ENCODE data around the gene C12orf54. TPM values are rescaled to one million over a fixed set of nuclear protein-coding genes. Genes with fewer than 3 reads are reported as not detected.
A peak's percentile ranks its signal among the peaks of the same experiment; 100 is the strongest.
"Not testable (repeated sequence)": the region's sequence is repeated elsewhere in the genome, so short reads cannot be mapped to it uniquely, and the experiment has no call there.

C12orf54 gene
- total and polyA plus RNA-seq, 2 of the 8 experiments (the other 6 are each of a cell fraction or from before 2014, with no cell fraction given): not detected

DNA sequence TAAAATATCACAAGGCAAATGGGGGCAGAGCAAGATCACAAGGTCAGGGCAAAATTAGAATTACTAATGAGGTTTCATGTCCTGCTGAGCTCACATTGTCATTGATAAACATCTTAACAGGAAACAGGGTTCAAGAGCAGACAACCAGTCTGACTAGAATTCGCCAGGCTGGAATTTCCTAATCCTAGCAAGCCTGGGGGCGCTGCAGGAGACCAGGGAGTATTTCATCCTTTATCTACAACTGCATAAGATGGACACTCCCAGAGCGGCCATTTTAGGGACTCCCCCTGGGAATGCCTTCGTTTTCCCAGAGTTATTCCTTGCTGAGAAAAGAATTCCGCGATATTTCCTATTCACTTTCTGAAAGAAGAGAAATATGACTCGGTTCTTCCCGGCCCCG, 13.3 kb upstream of the C12orf54 start:
- H3K9me3 ChIP-seq (ENCODE audit: insufficient read depth in 2 of 2, low read depth in 1 of 2, low read length in 1 of 2): peaks cover 19 to 38% of the 10 kb centered on the region in 2 experiments
- H3K14ac ChIP-seq (ENCODE audit: insufficient read length); H3K4ac ChIP-seq (replicated peaks; ENCODE audit: insufficient read length, low read depth, low read length); H3K23me2 ChIP-seq (ENCODE audit: low read depth, low read length); H4K8ac ChIP-seq (ENCODE audit: extremely low read depth, insufficient read depth, low read length); H3K18ac ChIP-seq (ENCODE audit: extremely low read depth, low read length); H3K4me1 ChIP-seq (replicated peaks in 1 of 4; ENCODE audit: control insufficient read depth in 3 of 4, insufficient read depth in 4 of 4, low read length in 3 of 4); DNase-seq (ENCODE audit: low read depth in 1 of 2, low spot score in 2 of 2); H3K36me3 ChIP-seq (ENCODE audit: control insufficient read depth in 2 of 4, insufficient read depth in 4 of 4, low read length in 3 of 4); POLR2A ChIA-PET (ENCODE audit: partially characterized antibody); FAIRE-seq; H3K56ac ChIP-seq (replicated peaks; ENCODE audit: insufficient read length, low read depth, low read length); H3K79me1 ChIP-seq (ENCODE audit: low read depth, low read length); H2AK5ac ChIP-seq (ENCODE audit: low read depth, low read length); H2BK12ac ChIP-seq (ENCODE audit: low read depth, low read length); H3K79me2 ChIP-seq (ENCODE audit: control insufficient read depth in 1 of 2, insufficient read depth in 2 of 2, low read length in 2 of 2); CTCF ChIA-PET (ENCODE audit: partially characterized antibody); H2BK20ac ChIP-seq (ENCODE audit: low read length); H4K91ac ChIP-seq (replicated peaks; ENCODE audit: insufficient read length, low read length); H3K27ac ChIP-seq (ENCODE audit: low read depth, low read length); H4K20me1 ChIP-seq (replicated peaks in 1 of 2; ENCODE audit: control insufficient read depth in 1 of 2, insufficient read depth in 2 of 2, low read length in 2 of 2); H3K9ac ChIP-seq (replicated peaks in 1 of 4; ENCODE audit: extremely low read depth in 1 of 4, low read depth in 3 of 4, low read length in 3 of 4); H3K27me3 ChIP-seq (replicated peaks in 1 of 4; ENCODE audit: control insufficient read depth in 3 of 4, extremely low read depth in 1 of 4, insufficient read depth in 3 of 4, low read length in 3 of 4); H2AFZ ChIP-seq (ENCODE audit: low read length); H4K5ac ChIP-seq (ENCODE audit: insufficient read length, low read depth, low read length); H2BK120ac ChIP-seq (replicated peaks; ENCODE audit: low read depth, low read length); H2BK15ac ChIP-seq (ENCODE audit: low read length); H2BK5ac ChIP-seq (ENCODE audit: low read depth, low read length); H3K23ac ChIP-seq (ENCODE audit: insufficient read length); H3K4me2 ChIP-seq (ENCODE audit: insufficient read depth in 1 of 2, low read depth in 2 of 2, low read length in 2 of 2); H3K4me3 ChIP-seq (ENCODE audit: extremely low read depth in 1 of 4, insufficient read depth in 2 of 4, low read depth in 3 of 4, low read length in 4 of 4): not testable (repeated sequence)
- WGBS, 2 experiments (ENCODE audit: extremely low coverage in 1 of 2, insufficient coverage in 1 of 2, insufficient read length in 1 of 2, insufficient replicate concordance in 2 of 2, low coverage in 1 of 2, low lambda C conversion rate in 2 of 2, missing lambda C conversion rate in 1 of 2): 77% methylated on average over 9 of the region's 9 CpGs; no CpG with 5 or more reads in 1 of the 2 experiments
- peak in 1 of 2 experiments; percentile 73; a peak in 1 of 3 replicates for TF ChIP-seq EP300 (IDR thresholded peaks at IDR 0.05; ENCODE audit: borderline replicate concordance in 1 of 2, low read depth in 2 of 2, low read length in 2 of 2)
